SK-N-SH (cell line): ENCODE data around the gene LRRN4CL.

Experiments
- CTCF ChIP-seq: fragments of 200-600 bp; sonication (generic); IDR thresholded peaks from 2 replicates; pipeline ENCODE4 v1.6.1; 2017; ENCODE audit warnings: antibody characterized with exemption, mild to moderate bottlenecking, moderate library complexity
- EZH2phosphoT487 ChIP-seq: fragments of 200-600 bp; sonication (generic); IDR thresholded peaks from 2 replicates; pipeline ENCODE4 v1.6.1; 2017; ENCODE audit warnings: low read depth, mixed run types, mild to moderate bottlenecking, antibody characterized with exemption, moderate library complexity, borderline replicate concordance
- FOXM1 ChIP-seq: IDR thresholded peaks from 2 replicates; pipeline ENCODE4 v1.4.0; 2012; ENCODE audit warnings: low read depth, mild to moderate bottlenecking
- MEF2A ChIP-seq: IDR thresholded peaks from 2 replicates; pipeline ENCODE4 v1.4.0; 2012; ENCODE audit warnings: low read depth, borderline replicate concordance
- POLR2AphosphoS5 ChIP-seq: IDR thresholded peaks from 2 replicates; pipeline ENCODE4 v1.6.1; 2012; ENCODE audit warnings: low read depth, low read length
- SMC3 ChIP-seq: IDR thresholded peaks from 2 replicates; pipeline ENCODE4 v1.6.1; 2012; ENCODE audit warnings: low read depth, low read length, improper control_type of control experiment

- TF ChIP-seq CTCF (no peak), MEF2A (no peak), SMC3 (no peak), EZH2phosphoT487 (no peak), FOXM1 (no peak), POLR2AphosphoS5 (no peak)
Measured at GRCh38 chr11:62671236-62671607, 18.1 kb downstream of the LRRN4CL start.
